Islet of Langerhans (tissue), 1 donor: ENCODE measurements around the gene ZBTB21.
"Not testable (repeated sequence)": the region's sequence is repeated elsewhere in the genome, so short reads cannot be mapped to it uniquely, and the experiment has no call there.

ENCODE experiments used
- FAIRE-seq: peaks from one replicate; lab custom pipeline; 2011; peaks lifted over from hg19 to GRCh38; lab: Jason Lieb, UNC

The ZBTB21 gene

GRCh38 chr21:42019101-42019605 lies 9.0 kb upstream of the ZBTB21 start:
- FAIRE-seq: no peak

- FAIRE-seq: peak; percentile 30
Observed at GRCh38 chr21:42017022-42017421, 6.9 kb upstream of the ZBTB21 start.

- FAIRE-seq: no peak
Observed at GRCh38 chr21:42016364-42016985, 6.3 kb upstream of the ZBTB21 start.

- FAIRE-seq: no peak
Observed at GRCh38 chr21:42013931-42014330, 3.8 kb upstream of the ZBTB21 start.

GRCh38 chr21:42013376-42013775 lies 3.2 kb upstream of the ZBTB21 start:
- no peak for FAIRE-seq

GRCh38 chr21:42012763-42013329 lies 2.7 kb upstream of the ZBTB21 start:
- no peak for FAIRE-seq

- no peak for FAIRE-seq
Observed at GRCh38 chr21:42012344-42012743, 2.2 kb upstream of the ZBTB21 start.

- FAIRE-seq: no peak
Observed at GRCh38 chr21:42010507-42011495, 641 bp upstream of the ZBTB21 start.

- FAIRE-seq: no peak
Observed at GRCh38 chr21:42009018-42009830, 936 bp downstream of the ZBTB21 start.

GRCh38 chr21:42007356-42007940 lies 2.7 kb downstream of the ZBTB21 start:
- FAIRE-seq: no peak

GRCh38 chr21:42006765-42007164 lies 3.4 kb downstream of the ZBTB21 start:
- no peak for FAIRE-seq

- no peak for FAIRE-seq
Observed at GRCh38 chr21:42004406-42005199, 5.6 kb downstream of the ZBTB21 start.

GRCh38 chr21:42003051-42003461 lies 7.1 kb downstream of the ZBTB21 start:
- FAIRE-seq: no peak

- FAIRE-seq: no peak
Observed at GRCh38 chr21:42002421-42002958, 7.7 kb downstream of the ZBTB21 start.

- FAIRE-seq: no peak
Observed at GRCh38 chr21:42001781-42002180, 8.4 kb downstream of the ZBTB21 start.

- no peak for FAIRE-seq
Observed at GRCh38 chr21:42000908-42001307, 9.3 kb downstream of the ZBTB21 start.

GRCh38 chr21:41997657-41998056 lies 12.5 kb downstream of the ZBTB21 start:
- no peak for FAIRE-seq

- FAIRE-seq: no peak
Observed at GRCh38 chr21:41995577-41995976, 14.6 kb downstream of the ZBTB21 start.

GRCh38 chr21:41994613-41995012 lies 15.5 kb downstream of the ZBTB21 start:
- FAIRE-seq: not testable (repeated sequence)

GRCh38 chr21:41993744-41994143 lies 16.4 kb downstream of the ZBTB21 start:
- no peak for FAIRE-seq

- no peak for FAIRE-seq
Observed at GRCh38 chr21:41992576-41992975, 17.6 kb downstream of the ZBTB21 start.
